GM13976 (cell line): ENCODE results near the gene ANKRD55.
"Not testable (repeated sequence)": the region's sequence is repeated elsewhere in the genome, so short reads cannot be mapped to it uniquely, and the experiment has no call there.

Experiments
- DNase-seq: peaks from one replicate; pipeline ENCODE4 v3.0.0; 2012; ENCODE audit warnings: low spot score
- in situ Hi-C: fragments of 300-500 bp; cut with MboI; formaldehyde crosslinking; loops from one replicate; pipeline ENCODE4 v1.12.0; 2022; ENCODE audit warnings: low sequenced_read_pairs, mixed read lengths, inconsistent platforms; ENCODE audit not compliant: unreplicated experiment
- TF ChIP-seq, protein P1 (sequence below): IDR thresholded peaks from 2 replicates; pipeline ENCODE4 v1.5.1; 2012; ENCODE audit warnings: borderline replicate concordance, mild to moderate bottlenecking; ENCODE audit not compliant: insufficient read depth; ENCODE audit errors: extremely low read depth, missing control alignments, control extremely low read depth

ANKRD55 gene

GRCh38 chr5:56255502-56255901 lies 22.4 kb upstream of the ANKRD55 start:
- TF ChIP-seq, protein P1, sequence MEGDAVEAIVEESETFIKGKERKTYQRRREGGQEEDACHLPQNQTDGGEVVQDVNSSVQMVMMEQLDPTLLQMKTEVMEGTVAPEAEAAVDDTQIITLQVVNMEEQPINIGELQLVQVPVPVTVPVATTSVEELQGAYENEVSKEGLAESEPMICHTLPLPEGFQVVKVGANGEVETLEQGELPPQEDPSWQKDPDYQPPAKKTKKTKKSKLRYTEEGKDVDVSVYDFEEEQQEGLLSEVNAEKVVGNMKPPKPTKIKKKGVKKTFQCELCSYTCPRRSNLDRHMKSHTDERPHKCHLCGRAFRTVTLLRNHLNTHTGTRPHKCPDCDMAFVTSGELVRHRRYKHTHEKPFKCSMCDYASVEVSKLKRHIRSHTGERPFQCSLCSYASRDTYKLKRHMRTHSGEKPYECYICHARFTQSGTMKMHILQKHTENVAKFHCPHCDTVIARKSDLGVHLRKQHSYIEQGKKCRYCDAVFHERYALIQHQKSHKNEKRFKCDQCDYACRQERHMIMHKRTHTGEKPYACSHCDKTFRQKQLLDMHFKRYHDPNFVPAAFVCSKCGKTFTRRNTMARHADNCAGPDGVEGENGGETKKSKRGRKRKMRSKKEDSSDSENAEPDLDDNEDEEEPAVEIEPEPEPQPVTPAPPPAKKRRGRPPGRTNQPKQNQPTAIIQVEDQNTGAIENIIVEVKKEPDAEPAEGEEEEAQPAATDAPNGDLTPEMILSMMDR = no peak
- in situ Hi-C loops = loop anchor here (25.0 kb wide), 1 partner anchor 882 kb away; no protein-coding TSS in a partner anchor
- no peak for DNase-seq

DNA sequence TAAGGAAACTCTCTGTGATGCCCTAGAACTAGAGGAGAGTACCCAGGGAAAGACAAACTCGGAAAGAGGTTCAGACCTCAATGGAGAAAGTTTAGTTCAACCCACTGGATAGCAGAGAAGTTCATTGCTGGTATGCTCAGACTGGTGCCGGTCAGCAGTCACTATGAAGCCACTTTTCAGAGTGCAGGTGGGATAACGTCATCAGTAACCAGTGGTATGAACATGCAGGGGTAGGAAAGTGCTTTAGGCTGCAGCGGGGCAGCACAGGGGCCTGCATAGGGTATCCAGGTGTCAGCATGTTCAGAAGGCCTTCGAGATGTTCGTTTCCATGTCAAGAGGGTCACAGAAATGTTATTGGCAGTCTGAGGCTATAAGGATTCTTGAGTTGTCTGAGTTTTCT lies 20.8 kb upstream of the ANKRD55 start:
- in situ Hi-C loops = loop anchor here (25.0 kb wide), 1 partner anchor 883 kb away; no protein-coding TSS in a partner anchor
- DNase-seq = no peak
- TF ChIP-seq, protein P1 = no peak

- in situ Hi-C loops = loop anchor here (25.0 kb wide), 1 partner anchor 884 kb away; no protein-coding TSS in a partner anchor
- DNase-seq = no peak
- TF ChIP-seq, protein P1 = no peak
Measured at GRCh38 chr5:56253126-56253525, 20.0 kb upstream of the ANKRD55 start.

GRCh38 chr5:56251918-56252553 lies 18.9 kb upstream of the ANKRD55 start:
- no peak for DNase-seq
- in situ Hi-C loops = loop anchor here (25.0 kb wide), 1 partner anchor 885 kb away; no protein-coding TSS in a partner anchor
- TF ChIP-seq, protein P1 = no peak

- TF ChIP-seq, protein P1 = no peak
- DNase-seq = no peak
- in situ Hi-C loops = loop anchor here (25.0 kb wide), 1 partner anchor 886 kb away; no protein-coding TSS in a partner anchor
Measured at GRCh38 chr5:56251440-56251839, 18.3 kb upstream of the ANKRD55 start.

GRCh38 chr5:56250011-56250410 lies 16.9 kb upstream of the ANKRD55 start:
- DNase-seq = no peak
- TF ChIP-seq, protein P1 = no peak
- in situ Hi-C loops = loop anchor here (25.0 kb wide), 1 partner anchor 887 kb away; no protein-coding TSS in a partner anchor

DNA sequence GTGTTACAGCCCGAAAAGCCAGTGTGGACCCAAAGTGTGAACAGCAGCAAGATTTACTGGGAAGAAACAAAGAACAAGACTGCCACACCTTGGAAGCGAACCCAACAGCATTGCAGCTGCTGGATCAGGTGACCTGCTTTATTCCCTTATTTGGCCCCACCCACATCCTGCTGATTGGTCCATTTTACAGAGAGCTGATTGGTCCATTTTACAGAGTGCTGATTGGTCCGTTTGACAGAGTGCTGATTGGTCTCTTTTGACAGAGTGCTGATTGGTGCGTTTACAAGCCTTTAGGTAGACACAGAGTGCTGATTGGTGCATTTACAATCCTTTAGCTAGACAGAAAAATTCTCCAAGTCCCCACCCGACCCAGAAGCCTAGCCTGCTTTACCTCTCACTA lies 16.0 kb upstream of the ANKRD55 start:
- in situ Hi-C loops, DNase-seq: not testable (repeated sequence)
